Karpas-422 (cell line): Measurements from ENCODE around the gene ATF1. TPM values are rescaled to one million over a fixed set of nuclear protein-coding genes. Genes with fewer than 3 reads are reported as not detected.
A peak's percentile ranks its signal among the peaks of the same experiment; 100 is the strongest.
"Not testable (repeated sequence)": the region's sequence is repeated elsewhere in the genome, so short reads cannot be mapped to it uniquely, and the experiment has no call there.

Experiments used
- DNase-seq: peaks from one replicate; pipeline ENCODE4 v3.0.0-alpha.2; 2015
- H2AFZ ChIP-seq: fragments of 200-600 bp; sonication (generic); 2 replicates; pipeline ENCODE4 v1.6.1; 2014; ENCODE audit warnings: antibody characterized with exemption, low read length, mixed read lengths
- H3K27ac ChIP-seq: fragments of 200-600 bp; sonication (generic); 2 replicates; pipeline ENCODE4 v1.5.1; 2014; ENCODE audit warnings: mild to moderate bottlenecking, low read length, moderate library complexity
- H3K27me3 ChIP-seq: fragments of 200-600 bp; sonication (generic); 2 replicates; pipeline ENCODE4 v1.6.1; 2014; ENCODE audit warnings: low read length, mixed read lengths
- H3K36me3 ChIP-seq: fragments of 200-600 bp; sonication (generic); 2 replicates; pipeline ENCODE4 v1.6.1; 2014; ENCODE audit warnings: low read length, mixed read lengths; ENCODE audit not compliant: insufficient read depth
- H3K4me1 ChIP-seq: fragments of 200-600 bp; sonication (generic); 2 replicates; pipeline ENCODE4 v1.6.1; 2014; ENCODE audit warnings: mild to moderate bottlenecking, low read length, mixed read lengths
- H3K4me2 ChIP-seq: fragments of 200-600 bp; sonication (generic); 2 replicates; pipeline ENCODE4 v1.6.1; 2014; ENCODE audit warnings: low read length, low read depth, mild to moderate bottlenecking; ENCODE audit not compliant: poor library complexity, severe bottlenecking
- H3K4me3 ChIP-seq: fragments of 200-600 bp; sonication (generic); 2 replicates; pipeline ENCODE4 v1.5.1; 2014; ENCODE audit warnings: mild to moderate bottlenecking, antibody characterized with exemption, low read length, mixed read lengths
- H3K79me2 ChIP-seq: fragments of 200-600 bp; sonication (generic); 2 replicates; pipeline ENCODE4 v1.6.1; 2014; ENCODE audit warnings: mild to moderate bottlenecking, low read length, mixed read lengths
- H3K9ac ChIP-seq: fragments of 200-600 bp; sonication (generic); 2 replicates; pipeline ENCODE4 v1.6.0; 2014; ENCODE audit warnings: low read length
- H3K9me2 ChIP-seq: fragments of 200-600 bp; sonication (generic), shearing (Covaris generic); replicated peaks from 2 replicates; pipeline ENCODE4 v1.6.0; 2014; ENCODE audit warnings: mild to moderate bottlenecking, low read length, moderate library complexity; ENCODE audit not compliant: insufficient read depth
- H3K9me3 ChIP-seq: fragments of 300-700, 200-600 bp; sonication (generic); 2 replicates; pipeline ENCODE4 v1.6.1; 2014; ENCODE audit warnings: low read length, mixed read lengths
- H4K20me1 ChIP-seq: fragments of 200-600 bp; sonication (generic); 2 replicates; pipeline ENCODE4 v1.6.1; 2014; ENCODE audit warnings: mild to moderate bottlenecking, antibody characterized with exemption, low read length, low read depth; ENCODE audit not compliant: insufficient read depth
- total RNA-seq: library from RNA; depleted of rRNA; stranded (reverse); fragments of >200 nt; shearing (Covaris generic); gene quantifications from 2 replicates; pipeline ENCODE4 v1.2.3, GENCODE V29; 2014; ENCODE audit warnings: low replicate concordance

The ATF1 gene
- total RNA-seq, 1 experiment from 2014 or later, result 32.6 TPM

GRCh38 chr12:50824914-50825313, 61.0 kb downstream of the ATF1 start:
- no peaks in the 10 kb centered on the region for H3K9me3 ChIP-seq
- no peak overlapping the region; the same call in 1 of the 2 replicates for H3K4me3 ChIP-seq
- peak overlapping the region; percentile 53; the same call in 1 of the 2 replicates for H3K27ac ChIP-seq
- H3K9ac ChIP-seq, result 0 out of 2 replicates have a peak overlapping the region, but pooled peaks have one; percentile 25
- no peaks in the 10 kb centered on the region for H3K9me2 ChIP-seq
- peak overlapping the region; percentile 35 for H3K4me2 ChIP-seq
- H3K27me3 ChIP-seq, result no peaks in the 10 kb centered on the region
- peaks cover 6% of the 10 kb centered on the region for H3K4me1 ChIP-seq
- no peaks in the 10 kb centered on the region for H3K79me2 ChIP-seq
- peak; percentile 47 for DNase-seq
- 0 out of 2 replicates have a peak, but pooled peaks cover 7% of the 10 kb centered on the region for H3K36me3 ChIP-seq
- H2AFZ ChIP-seq, result peak overlapping the region; percentile 75
- no peaks in the 10 kb centered on the region for H4K20me1 ChIP-seq

- Histone ChIP-seq H3K79me2 (no peaks in the 10 kb centered on the region), H3K4me1 (peaks cover 6% of the 10 kb centered on the region), H4K20me1 (no peaks in the 10 kb centered on the region), H3K9me3 (no peaks in the 10 kb centered on the region), H3K36me3 (0 out of 2 replicates have a peak, but pooled peaks cover 7% of the 10 kb centered on the region), H3K4me2 (peak overlapping the region; percentile 35), H3K27me3 (no peaks in the 10 kb centered on the region), H3K4me3 (no peak overlapping the region; the same call in 1 of the 2 replicates), H3K9ac (0 out of 2 replicates have a peak overlapping the region, but pooled peaks have one; percentile 25), H3K27ac (peak overlapping the region; percentile 53; the same call in 1 of the 2 replicates), H2AFZ (peak overlapping the region; percentile 75), H3K9me2 (no peaks in the 10 kb centered on the region)
- peak; percentile 87 for DNase-seq
Observed at GRCh38 chr12:50825372-50825838, 61.5 kb downstream of the ATF1 start.

- Histone ChIP-seq H3K9ac (no peak overlapping the region), H3K9me3 (no peaks in the 10 kb centered on the region; the same call in 1 of the 2 replicates), H3K79me2 (no peaks in the 10 kb centered on the region), H3K4me3 (no peak overlapping the region), H2AFZ (no peak overlapping the region), H3K27me3 (no peaks in the 10 kb centered on the region), H3K27ac (no peak overlapping the region), H3K36me3 (no peaks in the 10 kb centered on the region), H3K4me2 (no peak overlapping the region), H4K20me1 (no peaks in the 10 kb centered on the region), H3K4me1 (peaks cover 6% of the 10 kb centered on the region), H3K9me2 (no peaks in the 10 kb centered on the region)
- DNase-seq, result no peak
Observed at GRCh38 chr12:50828121-50828520, 64.2 kb downstream of the ATF1 start.

GRCh38 chr12:50828886-50829285, 65.0 kb downstream of the ATF1 start:
- no peaks in the 10 kb centered on the region for H4K20me1 ChIP-seq
- H3K79me2 ChIP-seq, result no peaks in the 10 kb centered on the region
- H3K4me2 ChIP-seq, result no peak overlapping the region
- H3K27me3 ChIP-seq, result no peaks in the 10 kb centered on the region
- H3K36me3 ChIP-seq, result no peaks in the 10 kb centered on the region
- no peak for DNase-seq
- H3K9ac ChIP-seq, result no peak overlapping the region
- H3K4me3 ChIP-seq, result no peak overlapping the region
- no peak overlapping the region for H3K27ac ChIP-seq
- no peaks in the 10 kb centered on the region; the same call in 1 of the 2 replicates for H3K9me3 ChIP-seq
- H2AFZ ChIP-seq, result no peak overlapping the region
- no peaks in the 10 kb centered on the region for H3K9me2 ChIP-seq
- peaks cover 6% of the 10 kb centered on the region for H3K4me1 ChIP-seq

GRCh38 chr12:50833801-50834200, 69.9 kb downstream of the ATF1 start:
- H3K79me2 ChIP-seq, DNase-seq, H3K4me3 ChIP-seq, H3K27ac ChIP-seq, H4K20me1 ChIP-seq, H3K4me1 ChIP-seq, H3K9me2 ChIP-seq, H3K27me3 ChIP-seq, H2AFZ ChIP-seq, H3K4me2 ChIP-seq, H3K9me3 ChIP-seq, H3K36me3 ChIP-seq, H3K9ac ChIP-seq: not testable (repeated sequence)

GRCh38 chr12:50839042-50839441, 75.1 kb downstream of the ATF1 start:
- no peak overlapping the region for H3K4me3 ChIP-seq
- H3K79me2 ChIP-seq, result no peaks in the 10 kb centered on the region
- H3K27ac ChIP-seq, result no peak overlapping the region
- H3K9me3 ChIP-seq, result 0 out of 2 replicates have a peak, but pooled peaks cover 3% of the 10 kb centered on the region
- no peaks in the 10 kb centered on the region for H3K36me3 ChIP-seq
- no peak overlapping the region for H3K9ac ChIP-seq
- no peak overlapping the region for H3K4me2 ChIP-seq
- no peaks in the 10 kb centered on the region for H3K4me1 ChIP-seq
- no peak for DNase-seq
- no peaks in the 10 kb centered on the region for H3K27me3 ChIP-seq
- no peaks in the 10 kb centered on the region for H4K20me1 ChIP-seq
- H2AFZ ChIP-seq, result 0 out of 2 replicates have a peak overlapping the region, but pooled peaks have one; percentile 24
- H3K9me2 ChIP-seq, result no peaks in the 10 kb centered on the region

- DNase-seq, result no peak
- H3K4me2 ChIP-seq, result no peak overlapping the region
- H4K20me1 ChIP-seq, result no peaks in the 10 kb centered on the region
- no peaks in the 10 kb centered on the region for H3K9me2 ChIP-seq
- H3K36me3 ChIP-seq, result no peaks in the 10 kb centered on the region
- no peak overlapping the region; the same call in 1 of the 2 replicates for H2AFZ ChIP-seq
- no peaks in the 10 kb centered on the region for H3K4me1 ChIP-seq
- H3K79me2 ChIP-seq, result no peaks in the 10 kb centered on the region
- H3K9me3 ChIP-seq, result no peaks in the 10 kb centered on the region
- H3K27ac ChIP-seq, result no peak overlapping the region
- no peak overlapping the region for H3K4me3 ChIP-seq
- H3K9ac ChIP-seq, result no peak overlapping the region
- no peaks in the 10 kb centered on the region for H3K27me3 ChIP-seq
Observed at GRCh38 chr12:50840809-50841487, 77.0 kb downstream of the ATF1 start.

- no peak overlapping the region for H2AFZ ChIP-seq
- H3K36me3 ChIP-seq, result no peaks in the 10 kb centered on the region
- H3K79me2 ChIP-seq, result no peaks in the 10 kb centered on the region
- H3K27ac ChIP-seq, result no peak overlapping the region
- H3K4me1 ChIP-seq, result no peaks in the 10 kb centered on the region
- no peak overlapping the region for H3K9ac ChIP-seq
- no peaks in the 10 kb centered on the region for H4K20me1 ChIP-seq
- H3K27me3 ChIP-seq, result no peaks in the 10 kb centered on the region
- H3K9me2 ChIP-seq, result no peaks in the 10 kb centered on the region
- no peak overlapping the region for H3K4me3 ChIP-seq
- H3K9me3 ChIP-seq, result no peaks in the 10 kb centered on the region
- H3K4me2 ChIP-seq, result no peak overlapping the region
- no peak for DNase-seq
Observed at GRCh38 chr12:50841716-50842531, 78.0 kb downstream of the ATF1 start.
